Suppressor macrophage treated with lipopolysaccharide for 1 hour (primary cell): ENCODE results near the gene ANKRD44.
"Not testable (repeated sequence)": the region's sequence is repeated elsewhere in the genome, so short reads cannot be mapped to it uniquely, and the experiment has no call there.

Experiments
- DNase-seq, 3 donors: peaks; one replicate each; pipeline ENCODE4 v3.0.0-alpha.2; 2020 to 2022

Gene ANKRD44

GRCh38 chr2:197011021-197011417 is 299.6 kb downstream of the ANKRD44 start:
- DNase-seq, result no peak

- no peak for DNase-seq
Observed at GRCh38 chr2:197010200-197011020, 300.2 kb downstream of the ANKRD44 start.

GRCh38 chr2:197008741-197009341 is 301.7 kb downstream of the ANKRD44 start:
- DNase-seq, result not testable (repeated sequence)

GRCh38 chr2:197007716-197008628 is 302.6 kb downstream of the ANKRD44 start:
- no peak for DNase-seq

- no peak for DNase-seq
Observed at GRCh38 chr2:197001921-197002320, 308.7 kb downstream of the ANKRD44 start.

GRCh38 chr2:196995757-196996314 is 314.7 kb downstream of the ANKRD44 start:
- DNase-seq, result no peak

GRCh38 chr2:196994764-196995163 is 315.8 kb downstream of the ANKRD44 start:
- no peak for DNase-seq

- no peak for DNase-seq
Observed at GRCh38 chr2:196993617-196994016, 317.0 kb downstream of the ANKRD44 start.

GRCh38 chr2:196992466-196992865 is 318.1 kb downstream of the ANKRD44 start:
- no peak for DNase-seq

- DNase-seq, result no peak
Observed at GRCh38 chr2:196990788-196991461, 319.7 kb downstream of the ANKRD44 start.

GRCh38 chr2:196990092-196990491 is 320.5 kb downstream of the ANKRD44 start:
- DNase-seq, result no peak

- DNase-seq, result peak; percentile 17 to 52 (median 39)
Observed at GRCh38 chr2:196989496-196989895, 321.1 kb downstream of the ANKRD44 start.

GRCh38 chr2:196988639-196989038 is 321.9 kb downstream of the ANKRD44 start:
- DNase-seq, result peak; percentile 48 to 71 (median 60)

GRCh38 chr2:196987649-196988364 is 322.8 kb downstream of the ANKRD44 start:
- DNase-seq, result peak; percentile 87 to 97 (median 96)

- DNase-seq, result no peak
Observed at GRCh38 chr2:196987298-196987648, 323.3 kb downstream of the ANKRD44 start.

GRCh38 chr2:196985511-196986183 is 324.9 kb downstream of the ANKRD44 start:
- peak; percentile 77 to 86 (median 82) for DNase-seq

- no peak for DNase-seq
Observed at GRCh38 chr2:196984903-196985302, 325.7 kb downstream of the ANKRD44 start.

- peak; percentile 57 to 82 (median 82) for DNase-seq
Observed at GRCh38 chr2:196983934-196984333, 326.6 kb downstream of the ANKRD44 start.

- DNase-seq, result no peak
Observed at GRCh38 chr2:196980473-196980872, 330.1 kb downstream of the ANKRD44 start.

- DNase-seq, result no peak
Observed at GRCh38 chr2:196980001-196980400, 330.6 kb downstream of the ANKRD44 start.

GRCh38 chr2:196977507-196977906 is 333.1 kb downstream of the ANKRD44 start:
- no peak for DNase-seq
